Measurements from ENCODE around the gene GRWD1.

GRWD1 gene

GRCh38 chr19:48445606-48446481, at the start of gene GRWD1:
Gene GRWD1, plus strand, starts transcription at chr19:48445983. Its CDS starts 23 bp downstream, at chr19:48446006.
- peak; percentile 99 for DNase-seq (ENCODE audit: low spot score)

GRCh38 chr19:48396016-48396823, 49.6 kb upstream of the GRWD1 start:
- no peak for DNase-seq (ENCODE audit: low spot score)

- DNase-seq (ENCODE audit: low spot score), result no peak
These were observed 49.0 kb upstream of the GRWD1 start for GRCh38 chr19:48396824-48397176.

- DNase-seq (ENCODE audit: low spot score), result no peak
These were observed 48.3 kb upstream of the GRWD1 start for GRCh38 chr19:48397263-48398101.

GRCh38 chr19:48398102-48398374, 47.7 kb upstream of the GRWD1 start:
- no peak for DNase-seq (ENCODE audit: low spot score)

- peak; percentile 96 for DNase-seq (ENCODE audit: low spot score)
These were observed 47.2 kb upstream of the GRWD1 start for GRCh38 chr19:48398375-48399235.

GRCh38 chr19:48400018-48400742, 45.6 kb upstream of the GRWD1 start:
- peak; percentile 69 for DNase-seq (ENCODE audit: low spot score)

- DNase-seq (ENCODE audit: low spot score), result no peak
These were observed 44.5 kb upstream of the GRWD1 start for GRCh38 chr19:48401287-48401686.

- DNase-seq (ENCODE audit: low spot score), result peak; percentile 64
These were observed 42.2 kb upstream of the GRWD1 start for GRCh38 chr19:48403606-48404005.

GRCh38 chr19:48405010-48405659, 40.6 kb upstream of the GRWD1 start:
- DNase-seq (ENCODE audit: low spot score), result no peak

GRCh38 chr19:48405850-48406249, 39.9 kb upstream of the GRWD1 start:
- DNase-seq (ENCODE audit: low spot score), result no peak

- DNase-seq (ENCODE audit: low spot score), result no peak
These were observed 31.8 kb upstream of the GRWD1 start for GRCh38 chr19:48413879-48414587.

GRCh38 chr19:48415395-48415794, 30.4 kb upstream of the GRWD1 start:
- no peak for DNase-seq (ENCODE audit: low spot score)

GRCh38 chr19:48415806-48416221, 30.0 kb upstream of the GRWD1 start:
- DNase-seq (ENCODE audit: low spot score), result no peak

GRCh38 chr19:48417421-48417820, 28.4 kb upstream of the GRWD1 start:
- no peak for DNase-seq (ENCODE audit: low spot score)

- DNase-seq (ENCODE audit: low spot score), result no peak
These were observed 27.3 kb upstream of the GRWD1 start for GRCh38 chr19:48418317-48419064.

- DNase-seq (ENCODE audit: low spot score), result no peak
These were observed 26.4 kb upstream of the GRWD1 start for GRCh38 chr19:48419158-48419920.

GRCh38 chr19:48421548-48421947, 24.2 kb upstream of the GRWD1 start:
- no peak for DNase-seq (ENCODE audit: low spot score)
